Measurements from ENCODE around the gene SCGB1A1.

- TF ChIP-seq CTCF (IDR thresholded peaks at IDR 0.05): no peak
- no peak for TF ChIP-seq EZH2 (IDR thresholded peaks at IDR 0.05)
- no peak for TF ChIP-seq EZH2phosphoT487 (IDR thresholded peaks at IDR 0.05)
These were observed 22.8 kb upstream of the SCGB1A1 start for GRCh38 chr11:62395885-62396551.
